GM12872 (cell line): ENCODE measurements around the gene TNS1.

Experiments
- CTCF ChIP-seq: IDR thresholded peaks from 3 replicates; pipeline ENCODE4 v1.5.1; 2011; ENCODE audit warnings: low read depth, mild to moderate bottlenecking, low read length, moderate library complexity; ENCODE audit not compliant: insufficient read depth

The TNS1 gene

GRCh38 chr2:217973008-217973787 lies 29.6 kb downstream of the TNS1 start:
- no peak for TF ChIP-seq CTCF

GRCh38 chr2:217972490-217972889 lies 30.3 kb downstream of the TNS1 start:
- no peak for TF ChIP-seq CTCF

GRCh38 chr2:217972037-217972436 lies 30.8 kb downstream of the TNS1 start:
- TF ChIP-seq CTCF, result no peak

- no peak for TF ChIP-seq CTCF
These were observed 31.6 kb downstream of the TNS1 start for GRCh38 chr2:217971166-217971565.

- TF ChIP-seq CTCF, result no peak
These were observed 32.6 kb downstream of the TNS1 start for GRCh38 chr2:217970206-217970605.

GRCh38 chr2:217969588-217969987 lies 33.2 kb downstream of the TNS1 start:
- TF ChIP-seq CTCF, result no peak

- TF ChIP-seq CTCF, result no peak
These were observed 34.8 kb downstream of the TNS1 start for GRCh38 chr2:217968023-217968422.
